NCI-H2196 (cell line): ENCODE data around the gene MYO1D.
"Not testable (repeated sequence)": the region's sequence is repeated elsewhere in the genome, so short reads cannot be mapped to it uniquely, and the experiment has no call there.

Experiments
- DNase-seq: peaks from one replicate; lab custom pipeline; 2025; ENCODE audit not compliant: unreplicated experiment; lab: John Stamatoyannopoulos, UW

Gene MYO1D

DNA sequence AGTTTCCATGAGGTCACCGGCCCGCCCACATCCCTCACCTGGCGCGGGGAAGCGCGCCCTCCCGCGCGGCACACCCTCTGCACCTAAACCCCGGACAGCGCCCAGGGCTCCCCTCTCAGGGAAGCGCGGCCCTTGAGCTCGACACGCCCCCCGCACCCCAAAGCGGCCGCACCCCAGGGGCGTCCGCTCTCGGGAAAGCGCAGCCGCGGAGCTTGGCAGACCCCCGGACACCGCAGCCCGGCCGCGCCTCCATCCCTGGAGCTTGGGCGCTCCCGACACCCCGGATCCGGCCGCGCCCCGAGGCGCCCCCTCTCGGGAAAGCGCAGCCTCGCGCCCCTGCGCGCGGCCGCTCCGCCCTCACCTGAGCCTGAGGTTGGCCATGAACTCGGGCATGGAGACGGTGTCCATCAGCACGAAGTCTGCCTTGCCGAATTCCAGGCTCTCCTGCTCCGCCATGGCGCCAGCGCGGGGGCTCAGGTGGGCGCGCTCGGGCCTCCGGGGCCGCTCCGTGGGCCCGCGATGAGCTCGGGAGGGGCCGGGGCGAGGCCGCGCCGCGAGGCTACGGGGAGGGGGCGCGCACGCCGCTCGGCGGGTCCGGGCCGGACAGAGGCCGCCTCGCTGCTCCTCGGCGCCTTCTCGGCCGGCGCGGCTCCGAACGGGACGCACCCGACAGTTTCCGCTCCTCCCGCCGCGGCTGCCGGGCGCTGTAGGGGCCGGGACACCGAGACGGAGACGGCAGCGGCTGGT lies at the start of gene MYO1D:
TSS of gene MYO1D (minus strand) at position 708 of the 747 bp plus-strand sequence. CDS start at position 456, 252 bp downstream.
- peak; percentile 51 for DNase-seq

GRCh38 chr17:32926183-32926582 lies 49.3 kb upstream of the MYO1D start:
- no peak for DNase-seq

DNA sequence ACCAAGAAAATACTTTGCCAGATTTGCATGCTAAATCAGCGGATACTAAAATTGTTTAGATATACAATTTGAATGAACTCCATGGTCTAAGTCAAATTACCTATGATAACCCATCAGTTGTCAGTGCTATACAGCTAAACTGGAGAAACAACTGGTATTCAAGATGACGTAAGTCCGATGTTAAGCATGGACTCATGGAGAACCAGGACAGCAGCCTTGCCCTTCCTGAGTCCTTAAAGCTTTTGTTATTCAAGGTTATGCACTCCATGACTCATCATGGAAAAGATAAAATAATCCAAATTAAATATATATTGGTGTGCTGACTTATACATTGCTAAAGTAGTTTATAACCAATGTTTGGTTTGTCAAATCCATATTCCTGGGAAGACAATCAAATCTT lies 47.0 kb upstream of the MYO1D start:
- not testable (repeated sequence) for DNase-seq

DNA sequence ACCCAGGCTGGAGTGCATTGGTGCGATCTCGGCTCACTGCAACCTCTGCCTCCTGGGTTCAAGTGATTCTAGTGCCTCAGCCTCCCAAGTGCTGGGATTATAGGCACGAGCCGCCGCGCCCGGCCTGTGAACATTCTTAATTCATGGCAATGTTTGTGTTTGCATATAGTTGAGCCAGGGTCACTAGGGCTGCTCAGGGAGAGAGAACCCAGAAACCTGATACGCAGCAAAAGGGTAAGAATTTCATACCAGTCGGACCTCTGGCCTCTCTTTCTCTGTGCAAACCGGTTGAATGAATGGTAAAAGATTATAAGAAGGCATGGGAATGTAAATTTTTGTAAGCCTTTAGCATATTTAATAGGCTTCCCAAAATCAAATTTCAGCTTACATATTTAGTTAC lies 44.1 kb upstream of the MYO1D start:
- no peak for DNase-seq

DNA sequence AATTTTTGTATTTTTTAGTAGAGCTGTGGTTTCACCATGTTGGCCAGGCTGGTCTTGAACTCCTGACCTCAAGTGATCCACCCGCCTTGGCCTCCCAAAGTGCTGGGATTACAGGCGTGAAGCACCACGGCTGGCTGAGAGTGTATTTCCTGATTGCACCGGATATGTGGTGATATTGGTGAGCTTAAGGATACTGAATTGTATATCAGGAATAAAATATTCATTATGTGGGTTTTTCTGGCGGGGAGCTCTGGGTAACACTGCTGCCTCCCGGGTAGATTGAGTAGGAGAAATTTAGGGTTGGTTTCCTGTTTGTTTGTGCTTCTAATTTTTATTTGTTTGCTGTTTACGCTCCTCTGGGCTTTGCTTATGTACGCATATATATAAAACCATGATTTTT lies 43.4 kb upstream of the MYO1D start:
- no peak for DNase-seq

DNA sequence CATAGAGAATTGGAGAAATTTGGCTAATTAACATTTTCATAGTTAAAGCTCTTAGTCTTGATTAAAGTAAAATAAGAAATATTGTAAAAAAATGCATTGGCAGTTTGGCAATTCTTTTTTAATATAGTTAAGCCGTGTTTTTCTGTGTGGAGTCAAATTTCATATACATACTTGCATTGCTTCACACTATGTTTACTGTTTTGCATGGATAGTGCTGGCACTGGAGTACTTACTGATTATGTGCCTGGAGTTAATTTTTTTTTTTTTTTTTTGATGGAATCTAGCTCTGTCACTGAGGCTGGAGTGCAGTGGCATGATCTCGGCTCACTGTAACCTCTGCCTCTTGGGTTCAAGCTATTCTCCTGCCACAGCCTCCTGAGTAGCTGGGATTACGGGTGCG lies 43.0 kb upstream of the MYO1D start:
- DNase-seq = not testable (repeated sequence)

- no peak for DNase-seq
These were observed 40.9 kb upstream of the MYO1D start for GRCh38 chr17:32917842-32918241.

DNA sequence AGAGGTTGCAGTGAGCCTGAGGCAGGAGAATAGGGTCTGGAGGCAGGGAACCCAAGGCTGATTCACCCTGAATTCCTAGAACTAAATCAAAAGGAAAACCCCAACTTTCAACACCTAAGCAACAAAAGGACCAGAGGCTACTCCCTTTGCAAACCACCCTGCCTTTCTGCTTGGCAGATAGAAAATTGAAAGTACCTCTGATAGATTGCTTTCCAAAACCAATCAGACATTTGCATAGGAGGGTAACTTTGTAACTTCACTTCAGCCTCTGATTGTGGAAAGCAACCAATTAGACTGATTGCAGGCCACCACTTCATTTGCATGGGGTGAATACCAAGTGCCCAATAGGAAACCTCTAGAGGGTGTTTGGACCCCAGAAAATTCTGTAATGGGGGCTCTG lies 40.2 kb upstream of the MYO1D start:
- no peak for DNase-seq

- no peak for DNase-seq
These were observed 39.2 kb upstream of the MYO1D start for GRCh38 chr17:32916134-32916533.

GRCh38 chr17:32915245-32915644 lies 38.3 kb upstream of the MYO1D start:
- no peak for DNase-seq

DNA sequence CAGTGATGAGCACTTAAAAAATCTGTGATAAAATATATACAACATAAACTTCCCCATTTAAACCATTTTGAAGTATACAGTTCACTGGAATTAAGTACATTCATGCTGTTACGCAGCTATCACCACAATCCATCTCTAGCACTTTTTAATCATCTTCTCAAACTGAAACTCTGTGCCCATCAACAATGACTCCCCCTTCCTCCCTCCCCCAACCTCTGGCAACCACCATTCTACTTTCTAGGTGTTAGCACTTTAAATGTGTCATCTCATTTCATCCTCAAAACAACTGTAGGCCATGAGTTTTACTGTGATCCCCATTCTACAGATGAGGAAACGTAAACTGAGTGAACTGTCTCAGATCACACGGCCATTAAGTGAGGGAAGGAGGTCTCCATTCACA lies 37.3 kb upstream of the MYO1D start:
- no peak for DNase-seq

DNA sequence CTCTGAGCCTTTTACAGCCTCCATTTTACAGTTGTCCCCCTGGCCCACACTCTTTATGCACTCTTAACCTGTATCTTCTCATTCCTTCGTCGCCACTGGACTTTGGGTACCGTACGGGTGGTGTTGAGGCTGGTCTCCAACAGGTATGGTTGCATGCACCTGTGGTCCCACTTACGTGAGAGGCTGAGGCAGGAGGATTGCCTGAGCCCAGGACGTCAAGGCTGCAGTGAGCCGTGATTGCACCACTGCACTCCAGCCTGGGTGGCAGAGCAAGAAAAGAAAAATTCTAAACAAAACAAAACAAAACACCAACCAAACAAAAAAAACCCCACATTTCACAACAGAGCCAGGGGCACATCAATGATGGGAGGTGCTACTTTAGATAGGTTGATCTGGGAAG lies 36.7 kb upstream of the MYO1D start:
- DNase-seq = no peak

GRCh38 chr17:32912218-32912897 lies 35.4 kb upstream of the MYO1D start:
- no peak for DNase-seq

DNA sequence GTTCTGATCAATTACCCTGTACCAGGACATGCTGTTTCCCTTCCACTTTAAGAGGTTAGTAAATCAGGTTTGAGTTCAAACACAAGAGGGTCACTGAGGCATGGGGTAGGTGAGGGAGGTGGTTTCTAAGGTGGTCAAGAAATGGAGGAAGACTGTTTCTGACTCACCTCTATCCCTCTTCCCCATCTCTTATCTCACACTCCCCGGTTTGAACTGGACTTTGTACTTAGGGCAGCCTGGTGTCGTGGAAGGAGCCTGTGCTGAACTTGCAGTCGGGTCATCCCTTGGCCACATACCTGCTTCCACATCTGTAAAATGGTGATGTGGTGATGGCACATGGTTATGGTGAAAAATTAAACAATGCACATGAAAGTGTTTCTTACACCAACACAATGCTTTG lies 33.8 kb upstream of the MYO1D start:
- DNase-seq = no peak

DNA sequence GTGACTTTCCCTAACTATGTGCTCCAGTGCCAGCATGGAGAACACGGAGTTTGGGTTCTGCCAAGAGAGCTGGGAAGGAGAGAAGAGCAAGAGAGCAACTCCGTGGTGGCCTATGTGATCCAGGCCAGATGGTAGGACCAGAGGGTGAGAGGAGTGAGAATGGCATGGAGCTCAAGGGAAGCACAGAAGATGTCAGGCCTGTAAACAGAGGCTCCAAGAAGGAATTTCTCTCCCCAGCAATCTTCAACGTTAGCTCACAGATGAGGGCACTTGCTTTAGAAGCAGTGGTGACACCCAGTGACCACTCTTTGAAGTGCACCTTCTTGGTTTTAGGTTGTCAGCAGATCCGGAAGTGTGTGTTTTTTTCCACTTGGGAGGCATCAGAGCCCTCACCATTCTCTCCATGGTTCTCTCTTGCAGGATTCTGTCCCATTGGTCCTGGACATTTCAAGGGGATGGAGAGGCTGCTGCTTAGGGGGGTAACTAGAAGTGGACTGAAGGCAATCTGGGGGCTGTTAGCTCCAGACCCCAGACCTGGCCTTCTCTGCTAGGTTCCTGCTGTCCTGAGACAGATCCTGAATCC lies 33.0 kb upstream of the MYO1D start:
- DNase-seq = peak; percentile 46

DNA sequence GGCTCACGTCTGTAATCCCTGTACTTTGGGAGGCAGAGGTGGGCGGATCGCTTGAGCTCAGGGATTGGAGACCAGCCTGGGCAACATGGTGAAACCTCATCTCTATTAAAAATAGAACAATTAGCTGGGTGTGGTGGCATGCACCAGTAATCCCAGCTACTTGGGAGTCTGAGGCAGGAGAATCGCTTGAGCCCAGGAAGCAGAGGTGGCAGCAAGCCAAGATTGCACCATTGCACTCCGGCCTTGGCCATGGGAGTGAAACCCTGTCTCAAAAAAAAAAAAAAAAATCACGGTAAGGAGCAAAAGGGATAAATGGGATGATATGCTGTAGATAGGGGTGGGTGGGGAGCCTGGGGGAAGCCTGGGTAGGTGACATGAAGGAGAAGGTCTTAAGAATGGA lies 30.7 kb upstream of the MYO1D start:
- no peak for DNase-seq

GRCh38 chr17:32904891-32905290 lies 28.0 kb upstream of the MYO1D start:
- DNase-seq = no peak

DNA sequence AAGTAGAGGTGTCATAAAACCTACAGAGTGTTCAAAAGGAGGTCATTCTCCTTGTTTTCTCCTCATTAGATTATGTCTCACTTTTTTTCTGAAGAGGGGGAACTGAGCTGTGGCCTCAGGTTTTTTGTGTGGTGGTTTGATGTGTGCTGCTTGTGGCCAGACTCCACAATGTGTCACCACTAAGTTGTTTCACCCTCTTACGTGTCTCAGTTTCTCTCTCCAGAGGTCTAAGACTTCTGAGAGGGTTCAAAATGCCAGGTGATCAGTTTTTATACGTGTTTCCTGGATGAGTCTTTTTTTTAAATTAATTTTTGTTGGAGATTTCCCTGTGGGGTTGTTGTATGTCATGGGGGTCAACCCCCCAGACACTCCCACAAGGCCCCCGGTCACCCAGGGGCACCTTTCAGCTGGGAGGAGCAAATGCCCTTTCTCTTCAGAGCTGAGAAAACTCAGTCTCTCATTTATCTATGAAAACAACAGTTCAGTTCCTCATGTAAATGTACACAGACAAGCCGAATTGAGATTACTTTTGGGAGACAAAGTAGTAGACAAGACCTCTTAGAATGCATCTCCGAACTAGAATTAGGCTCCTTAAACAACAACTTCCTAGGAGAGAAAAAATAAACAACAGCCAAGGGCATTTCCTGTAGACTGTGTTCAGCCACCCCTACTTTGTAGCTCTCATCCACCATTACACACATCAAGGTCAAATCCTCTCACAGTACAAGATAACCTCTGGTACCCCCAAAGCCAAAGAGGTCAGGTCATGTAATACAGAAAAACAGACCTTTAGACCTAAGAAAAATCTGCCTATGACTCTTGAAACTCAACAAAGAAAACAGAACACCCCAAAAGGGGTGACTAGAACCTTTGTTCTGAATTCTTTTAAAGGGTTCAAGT lies 27.1 kb upstream of the MYO1D start:
- no peak for DNase-seq

DNA sequence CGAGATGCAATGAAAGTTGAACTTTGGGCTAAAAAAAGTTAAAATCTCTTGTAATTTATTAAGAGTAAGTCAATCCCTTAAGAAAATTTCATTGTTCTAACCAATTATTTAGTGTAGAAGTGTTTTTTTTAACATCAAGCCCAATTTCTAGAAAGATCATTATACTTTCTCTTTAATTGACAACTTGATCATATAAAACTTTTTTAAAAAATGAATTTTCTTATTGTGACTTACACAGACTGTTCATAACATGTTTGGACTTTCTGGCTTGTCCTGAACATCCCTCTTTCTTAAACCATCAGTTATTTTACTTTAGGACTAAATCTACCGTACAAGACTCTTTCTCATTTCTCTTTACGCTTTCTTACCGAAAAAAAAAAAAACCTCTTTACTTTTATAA lies 24.8 kb upstream of the MYO1D start:
- no peak for DNase-seq

DNA sequence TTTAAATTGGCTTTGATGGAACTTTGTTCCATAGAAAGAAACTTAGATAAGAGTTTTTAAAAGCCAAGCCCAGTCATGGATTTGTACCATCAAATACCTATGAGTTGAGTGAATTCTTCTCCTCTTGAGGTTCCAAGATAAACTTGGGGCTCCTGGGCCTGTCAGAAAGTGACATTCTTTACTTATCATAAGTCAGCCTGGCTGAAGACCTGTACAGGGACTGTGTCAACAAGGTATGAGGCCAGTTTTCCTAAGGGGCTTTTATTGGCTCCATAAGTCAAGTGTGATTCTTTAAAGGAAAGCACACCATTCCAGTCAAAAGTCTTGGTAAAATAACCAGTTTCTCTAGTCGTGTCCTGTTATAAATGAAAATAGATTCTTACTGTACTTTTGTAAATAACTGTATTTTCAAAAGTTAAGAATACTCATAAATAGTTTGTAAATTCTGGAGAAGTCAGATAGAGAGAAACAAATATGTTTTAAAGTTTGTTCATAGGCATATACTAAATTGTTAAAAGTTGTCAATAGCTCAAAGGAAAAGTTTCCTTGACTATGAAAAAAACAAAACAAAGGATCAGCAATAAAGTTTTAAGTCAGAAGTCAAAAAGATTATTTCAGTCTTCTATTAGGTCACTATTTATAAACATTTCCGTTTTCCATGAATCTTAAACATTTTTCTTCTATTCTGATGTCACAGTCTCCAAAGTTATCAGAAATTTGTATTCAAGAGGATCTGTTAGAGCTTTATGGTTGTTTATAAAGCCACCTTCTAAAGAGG lies 22.5 kb upstream of the MYO1D start:
- no peak for DNase-seq
